Ureter (tissue), 1 donor: ENCODE results near the gene FAM163B. TPM values are rescaled to one million over a fixed set of nuclear protein-coding genes. Genes with fewer than 3 reads are reported as not detected.

Experiments
- DNase-seq: peaks from one replicate; pipeline ENCODE4 v3.0.0-alpha.2; 2020; ENCODE audit warnings: low spot score
- total RNA-seq: library from RNA; stranded (reverse); gene quantifications from one replicate; pipeline ENCODE4 v1.2.4, GENCODE V29; 2023
- donor health status: DM: yes; HTN: yes; CAD: no.

The FAM163B gene
- total RNA-seq, 1 donor from 2014 or later = not detected

DNA sequence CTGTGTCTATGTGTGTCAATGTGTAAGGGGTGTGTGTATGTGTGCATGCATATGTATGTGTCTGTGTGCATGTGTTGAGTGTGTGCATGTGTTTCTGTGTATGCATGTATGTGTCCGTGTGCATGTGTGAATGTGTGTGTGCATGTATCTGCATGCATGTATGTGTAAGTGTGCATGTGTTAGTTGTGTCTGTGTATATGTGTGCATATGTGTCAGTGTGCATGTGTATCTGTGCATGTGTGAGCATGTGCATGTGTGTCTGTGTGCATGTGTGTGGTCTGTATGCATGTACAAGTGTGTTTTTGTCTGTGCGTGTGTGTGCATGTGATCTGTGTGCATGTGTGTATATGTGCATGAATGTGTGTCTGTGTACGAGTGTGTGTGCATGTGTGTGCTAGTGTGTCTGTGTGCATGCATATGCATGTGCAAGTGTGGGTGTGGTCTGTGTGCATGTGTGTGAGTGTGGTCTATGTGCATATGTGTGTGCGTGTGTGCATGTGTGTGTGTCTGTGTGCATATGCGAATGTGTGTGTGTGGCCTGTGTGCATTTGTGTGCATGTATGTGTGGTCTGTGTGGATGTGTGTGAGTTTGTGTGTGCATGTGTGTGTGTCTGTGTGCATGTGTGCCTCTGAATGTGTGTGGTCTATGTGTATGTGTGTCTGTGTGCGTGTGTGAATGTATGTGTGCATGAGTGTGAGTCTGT, 9.6 kb downstream of the FAM163B start:
- DNase-seq = no peak

DNA sequence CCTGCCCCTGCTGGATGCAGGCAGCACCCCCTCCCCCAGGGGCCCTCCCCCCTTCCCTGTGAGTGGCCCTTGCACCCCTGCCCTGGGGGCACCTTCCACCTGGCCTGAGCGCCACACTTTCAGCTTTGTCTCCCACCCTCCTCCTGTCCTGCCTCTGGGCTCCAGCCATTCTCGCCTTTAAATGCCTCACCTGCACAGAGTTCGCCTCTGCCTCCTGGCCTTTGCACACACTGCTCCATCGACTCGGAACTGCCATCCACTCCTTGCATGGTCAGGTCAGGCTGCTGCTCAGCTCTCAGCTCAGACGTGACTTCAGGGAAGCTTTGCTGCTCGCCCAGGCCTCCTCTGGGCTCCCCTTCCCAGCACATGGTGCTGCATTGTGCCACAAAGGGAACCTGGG, 10.2 kb downstream of the FAM163B start:
- DNase-seq = no peak

DNA sequence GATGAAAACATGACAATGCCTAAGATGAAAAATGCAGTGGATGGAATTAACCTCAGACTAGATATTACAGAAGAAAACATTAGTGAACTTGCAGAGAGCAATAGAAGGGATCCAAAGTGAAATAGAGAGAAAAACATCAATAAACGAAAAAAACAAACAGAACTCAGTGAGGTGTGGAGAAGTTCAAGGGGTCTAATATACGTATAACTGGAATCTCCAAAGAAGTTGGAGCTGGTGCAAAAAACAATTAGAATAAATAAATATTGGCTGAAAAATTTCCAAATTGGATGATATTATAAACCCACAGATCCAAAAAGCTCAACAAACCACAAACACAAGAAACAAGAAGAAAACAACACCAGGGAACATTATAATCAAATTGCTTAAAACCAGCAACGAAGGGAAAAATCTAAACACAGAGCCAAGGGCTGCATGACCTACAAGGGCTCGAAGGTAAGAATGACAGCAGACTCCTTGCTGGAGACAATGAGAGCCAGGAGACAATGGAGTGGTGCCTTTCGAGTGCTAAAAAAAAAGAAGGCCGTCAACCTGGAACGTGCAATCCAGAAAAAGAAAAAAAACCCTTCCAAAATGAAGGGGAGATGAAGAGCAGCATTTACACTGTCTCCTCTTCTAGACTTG, 11.8 kb downstream of the FAM163B start:
- DNase-seq = no peak

DNA sequence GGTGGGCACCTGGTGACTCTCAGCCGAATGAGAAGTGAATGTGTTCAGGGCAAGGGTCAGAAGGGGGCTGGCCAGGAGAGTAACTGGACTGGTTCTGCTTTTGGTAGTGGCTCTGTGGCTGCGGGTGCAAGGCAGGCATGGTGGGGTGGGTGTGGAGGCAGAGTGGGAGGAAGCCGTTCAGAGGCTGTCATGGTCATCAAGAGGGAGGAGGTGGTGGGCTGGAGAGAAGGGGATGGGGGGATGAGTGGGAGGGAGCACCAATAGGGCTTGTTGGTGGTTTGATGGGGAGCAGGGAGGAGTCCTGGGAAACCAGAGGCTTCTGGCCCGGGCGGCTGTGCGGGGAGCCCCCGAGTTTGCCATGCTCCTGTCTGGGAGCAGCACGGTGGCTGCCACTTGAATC, 13.3 kb downstream of the FAM163B start:
- no peak for DNase-seq

DNA sequence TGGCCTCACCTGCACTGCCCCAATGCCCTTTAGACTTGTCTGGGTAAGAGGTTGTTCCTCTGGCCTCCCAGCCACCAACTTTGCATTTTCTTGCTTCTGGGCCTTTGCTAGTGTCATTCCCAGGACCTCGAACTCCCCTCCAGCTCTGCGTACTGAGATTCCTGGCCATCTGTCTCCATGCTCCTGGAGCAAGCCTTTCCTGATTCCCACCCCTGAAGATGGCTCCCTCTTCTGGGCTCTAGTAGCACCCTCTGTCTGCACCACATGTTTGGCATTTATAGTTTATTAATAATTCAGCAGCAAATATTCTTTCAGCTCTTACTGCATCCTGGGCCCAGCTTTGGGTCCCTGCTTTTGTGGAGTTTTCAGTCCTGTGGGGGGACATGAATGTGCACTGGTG, 14.9 kb downstream of the FAM163B start:
- DNase-seq = no peak

DNA sequence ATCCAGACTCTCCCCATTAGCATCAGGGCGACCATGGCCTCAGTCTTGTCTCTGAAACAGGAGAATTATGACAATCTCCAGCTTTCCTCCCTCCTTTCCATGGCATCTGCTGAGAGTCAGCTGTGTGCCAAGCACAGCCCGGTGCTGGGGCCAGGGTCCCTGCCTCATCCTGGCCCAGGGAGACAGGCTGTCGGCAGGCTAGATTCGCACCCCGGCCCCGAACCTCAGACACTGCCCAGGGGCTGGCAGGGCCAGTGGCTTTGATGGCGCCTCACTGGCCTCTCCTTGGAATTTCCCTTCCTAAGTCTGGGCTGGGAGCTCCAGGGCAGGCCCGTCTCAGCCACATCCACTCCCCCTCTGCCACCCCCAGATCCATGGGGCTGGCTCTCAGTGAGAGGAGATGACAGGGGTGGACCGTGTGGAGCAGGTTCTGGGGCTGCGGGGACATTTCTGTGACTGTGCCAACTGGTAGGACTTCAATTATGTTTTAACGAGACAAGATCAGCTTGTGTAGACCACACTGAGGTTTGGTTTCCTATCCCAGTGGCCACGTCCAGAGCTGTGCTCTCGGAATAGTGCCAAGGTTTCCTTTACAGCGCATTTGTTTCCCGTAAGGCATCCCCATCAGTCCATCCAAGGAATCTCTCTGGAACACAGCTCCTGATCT, 15.5 kb downstream of the FAM163B start:
- DNase-seq = no peak

DNA sequence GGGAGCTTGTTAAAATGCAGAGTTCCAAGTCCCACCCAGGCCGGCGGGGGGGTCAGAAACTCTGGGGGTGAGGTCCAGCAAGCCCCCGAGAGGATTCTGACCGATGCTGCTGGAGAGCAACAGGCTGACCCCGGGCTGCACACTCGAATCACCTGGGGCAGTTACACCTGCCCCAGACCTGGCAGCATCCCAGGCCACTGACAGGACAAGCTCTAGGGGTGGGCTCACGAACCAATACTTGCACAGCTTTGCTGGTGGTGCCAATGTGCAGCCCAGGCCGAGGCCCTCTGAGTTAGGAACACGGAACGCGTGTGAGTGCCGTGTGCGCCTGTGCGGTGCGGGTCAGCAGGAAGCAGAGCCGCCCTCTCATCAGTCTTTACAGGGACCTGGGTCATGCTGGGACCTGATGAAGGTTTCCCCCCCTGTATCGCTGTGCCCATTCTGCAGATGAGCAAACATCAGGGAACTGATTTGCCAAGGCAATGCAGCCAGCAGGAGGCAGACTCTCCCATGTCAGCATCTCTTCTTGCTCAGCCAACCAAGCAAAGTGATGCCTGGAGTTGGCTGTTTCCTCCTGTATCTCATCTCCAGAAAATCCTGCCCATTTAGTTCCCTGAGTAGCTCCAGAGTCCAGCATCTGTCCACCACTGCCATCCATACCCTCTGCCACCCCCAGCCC, 16.3 kb downstream of the FAM163B start:
- no peak for DNase-seq

DNA sequence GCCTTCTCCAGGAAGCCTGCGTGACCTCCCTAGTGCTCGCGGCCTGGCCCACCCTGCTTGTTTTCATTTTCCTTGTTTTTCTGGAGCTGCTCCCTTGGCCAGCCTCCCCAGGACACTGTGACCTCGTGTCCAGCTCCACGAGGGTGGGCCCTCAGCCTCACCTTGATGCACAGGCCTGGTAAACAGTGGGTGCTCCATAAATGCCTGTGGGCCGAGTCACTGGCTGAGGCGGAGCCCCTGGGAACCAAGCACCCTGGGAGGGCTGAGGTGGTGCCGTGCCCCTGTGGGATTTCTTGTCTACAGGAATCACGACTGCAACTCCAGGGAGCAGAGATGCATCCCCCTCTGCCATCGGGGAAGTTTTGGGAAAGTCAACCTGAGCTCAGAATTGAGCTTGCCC, 17.2 kb downstream of the FAM163B start:
- DNase-seq = no peak

DNA sequence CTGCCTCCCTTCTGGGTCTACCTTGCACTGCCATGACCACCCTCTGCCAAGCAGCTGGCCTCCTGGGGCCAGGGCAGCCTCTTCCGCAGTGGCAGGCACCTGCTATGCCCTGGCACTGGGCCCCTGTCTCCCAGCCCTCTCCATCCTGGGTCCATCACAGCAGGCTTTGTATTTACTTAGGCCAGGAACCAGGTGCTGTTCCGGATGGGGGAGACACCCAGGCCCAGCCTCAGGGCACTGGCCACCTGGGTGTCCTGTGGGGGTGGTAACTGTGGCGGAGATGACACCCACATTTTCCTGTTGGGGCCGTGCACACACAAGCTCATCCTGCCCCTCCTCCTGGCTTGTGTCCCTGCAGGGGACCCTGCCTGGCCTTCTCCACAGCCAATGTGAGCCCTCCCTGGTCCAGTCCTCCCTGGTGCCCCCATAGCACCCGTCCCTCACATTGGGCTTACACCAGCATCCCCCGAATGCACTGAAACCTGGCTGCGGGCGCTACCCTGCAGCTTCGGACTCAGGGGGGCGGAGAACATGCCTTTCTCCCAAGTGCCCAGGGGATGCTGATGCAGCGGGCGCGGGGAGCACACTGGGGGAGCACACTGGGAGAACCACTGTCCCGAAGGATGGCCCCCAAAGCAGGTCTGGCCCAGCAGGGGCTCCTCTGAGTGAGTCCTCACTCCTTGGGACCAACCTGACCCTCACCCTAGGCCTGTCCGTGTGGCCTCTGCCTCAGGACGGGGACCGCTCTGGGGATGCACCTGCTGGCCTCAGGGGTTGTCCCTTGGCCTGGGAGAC, 17.9 kb downstream of the FAM163B start:
- no peak for DNase-seq

DNA sequence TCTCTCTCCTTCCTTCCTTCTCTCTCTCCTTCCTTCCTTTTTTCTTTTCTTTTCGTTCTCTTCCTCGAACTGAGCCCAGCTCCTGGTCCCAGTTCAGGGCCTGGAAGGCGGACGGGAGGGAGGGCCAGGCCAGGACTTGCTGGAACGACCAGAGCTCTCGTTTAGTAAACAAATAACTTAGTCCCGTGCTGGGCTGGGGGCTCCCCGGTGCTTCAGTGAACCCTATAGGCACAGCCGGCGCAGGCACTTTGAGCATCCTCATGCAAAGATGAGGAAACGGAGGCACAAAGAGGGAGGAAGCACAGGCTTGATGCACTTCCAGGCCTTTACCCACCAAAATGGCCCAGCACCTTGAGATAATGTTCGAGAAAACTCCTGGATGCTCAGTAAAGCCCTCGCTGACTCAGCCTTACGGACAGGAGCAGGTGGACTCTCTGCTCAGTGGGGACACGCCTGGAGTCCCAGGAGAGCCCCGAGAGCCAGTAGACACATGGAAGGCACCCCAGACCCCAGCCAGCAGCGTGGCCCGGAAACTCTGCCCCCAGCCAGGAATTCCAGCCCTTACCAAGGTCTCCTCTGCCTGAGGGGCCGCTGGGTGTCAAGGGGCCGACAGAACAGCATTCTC, 18.8 kb downstream of the FAM163B start:
- DNase-seq = no peak

DNA sequence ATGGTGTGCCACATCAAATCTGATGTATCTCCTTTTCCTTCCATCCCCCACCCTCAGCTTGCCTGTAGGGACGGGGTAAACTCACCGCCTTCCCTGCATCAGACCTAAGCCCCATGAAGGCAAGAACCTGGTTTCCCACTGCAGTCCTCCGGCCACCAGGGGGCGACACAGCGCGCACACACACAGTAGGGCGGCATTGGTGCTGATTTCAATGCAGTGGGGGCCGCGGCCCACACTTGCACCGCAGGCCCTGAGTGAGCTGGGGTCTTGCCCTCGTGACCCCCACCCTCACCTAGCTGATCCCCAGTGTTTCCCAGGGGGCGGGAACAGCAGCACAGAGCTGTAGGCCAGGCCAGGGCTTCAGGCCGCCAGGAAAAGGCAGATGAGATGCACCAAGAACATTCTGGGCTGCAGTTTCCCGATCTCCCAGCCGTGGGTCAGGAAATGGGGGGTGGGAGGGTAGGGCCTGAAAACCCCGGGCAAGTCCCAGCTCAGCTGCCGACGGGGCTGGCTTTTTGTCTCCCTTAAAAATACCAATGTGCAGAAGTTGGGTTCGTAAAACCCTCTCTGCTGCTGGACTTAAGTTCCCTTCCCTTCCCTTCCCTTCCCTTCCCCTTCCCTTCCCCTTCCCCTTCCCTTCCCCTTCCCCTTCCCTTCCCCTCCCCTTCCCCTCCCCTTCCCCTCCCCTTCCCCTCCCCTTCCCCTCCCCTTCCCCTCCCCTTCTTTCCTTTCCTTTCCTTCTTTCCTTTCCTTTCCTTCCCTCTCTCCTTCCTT, 19.5 kb downstream of the FAM163B start:
- no peak for DNase-seq

DNA sequence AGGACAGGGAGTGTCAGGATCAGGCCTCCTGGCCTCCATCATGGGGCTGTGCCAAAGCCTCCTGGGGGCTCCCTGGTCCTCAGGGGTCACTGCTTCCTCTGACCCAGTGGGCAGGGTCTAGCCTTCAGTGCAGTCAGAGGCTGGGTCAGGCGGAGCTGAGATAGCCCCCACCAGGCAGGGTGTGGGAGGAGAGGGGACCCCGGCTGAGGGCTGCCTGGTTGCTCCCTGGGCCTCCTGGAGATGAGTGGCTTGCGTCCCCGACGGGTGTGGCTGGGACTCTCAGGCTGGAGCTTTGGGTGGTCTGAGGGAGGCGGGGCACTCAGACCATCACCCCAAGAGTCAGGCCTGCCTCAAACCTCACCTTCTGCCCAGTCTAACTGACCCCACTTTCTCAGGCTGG, 21.7 kb downstream of the FAM163B start:
- no peak for DNase-seq

DNA sequence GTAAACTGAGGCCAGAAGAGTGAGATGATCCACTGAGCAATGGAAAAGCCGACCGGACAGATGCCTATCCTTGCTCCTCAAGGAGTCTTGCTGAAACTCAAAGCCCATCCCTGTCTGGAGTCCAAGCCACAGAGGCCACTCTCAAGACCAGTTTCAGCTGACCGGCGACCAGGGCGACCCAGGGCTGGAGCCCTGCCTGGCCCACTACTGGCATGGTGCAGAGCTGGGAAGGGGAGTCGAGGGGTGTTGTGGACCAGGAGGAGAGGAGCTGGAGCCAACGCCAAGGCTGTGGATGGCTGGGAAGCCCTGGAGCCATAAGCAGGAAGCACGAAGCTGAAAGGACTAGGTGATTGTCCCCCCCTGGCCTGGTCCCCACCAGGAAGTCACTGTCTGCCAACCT, 22.1 kb downstream of the FAM163B start:
- DNase-seq = no peak

DNA sequence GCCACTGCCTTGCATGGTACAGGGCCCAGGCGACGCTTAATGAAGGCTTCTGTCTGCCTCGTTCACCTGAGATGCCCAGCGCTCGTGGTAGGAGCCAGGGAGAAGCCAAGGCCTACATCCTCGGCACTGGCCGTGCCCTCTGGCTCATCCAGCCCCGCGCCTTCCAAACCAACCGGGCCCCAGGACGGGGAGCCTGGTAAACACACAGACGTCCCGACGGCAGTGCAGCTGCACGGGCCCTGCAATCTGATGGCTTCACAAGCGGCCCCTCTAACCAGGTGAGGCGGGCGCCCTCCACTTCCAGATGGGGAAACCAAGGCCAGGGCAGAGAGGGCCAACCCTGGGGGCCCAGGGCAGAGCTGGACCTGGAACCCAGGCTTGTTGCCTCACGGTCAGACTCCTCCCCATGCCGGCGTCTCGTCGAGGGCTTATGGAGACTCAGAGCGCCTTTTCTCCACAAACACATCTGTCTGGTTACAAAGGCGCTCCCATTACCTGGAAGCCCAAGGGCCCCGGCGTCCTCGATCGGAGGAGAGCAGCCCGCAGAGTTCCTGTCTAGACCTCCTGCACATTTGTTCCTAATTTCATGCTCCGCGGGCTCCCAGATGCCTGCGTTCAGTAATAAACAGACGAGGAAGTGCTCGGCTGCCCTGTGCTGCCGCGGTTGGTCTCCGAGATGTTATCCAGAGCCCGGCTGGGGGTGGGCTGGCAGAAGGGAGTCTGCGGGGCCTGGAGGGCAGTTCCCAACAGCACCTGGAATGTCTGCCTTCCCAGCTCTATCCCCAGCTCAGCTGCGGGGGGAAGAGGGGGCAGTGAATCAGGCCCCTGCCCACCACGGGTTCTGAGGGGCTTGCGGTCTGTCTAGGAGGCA, 23.5 kb downstream of the FAM163B start:
- no peak for DNase-seq

DNA sequence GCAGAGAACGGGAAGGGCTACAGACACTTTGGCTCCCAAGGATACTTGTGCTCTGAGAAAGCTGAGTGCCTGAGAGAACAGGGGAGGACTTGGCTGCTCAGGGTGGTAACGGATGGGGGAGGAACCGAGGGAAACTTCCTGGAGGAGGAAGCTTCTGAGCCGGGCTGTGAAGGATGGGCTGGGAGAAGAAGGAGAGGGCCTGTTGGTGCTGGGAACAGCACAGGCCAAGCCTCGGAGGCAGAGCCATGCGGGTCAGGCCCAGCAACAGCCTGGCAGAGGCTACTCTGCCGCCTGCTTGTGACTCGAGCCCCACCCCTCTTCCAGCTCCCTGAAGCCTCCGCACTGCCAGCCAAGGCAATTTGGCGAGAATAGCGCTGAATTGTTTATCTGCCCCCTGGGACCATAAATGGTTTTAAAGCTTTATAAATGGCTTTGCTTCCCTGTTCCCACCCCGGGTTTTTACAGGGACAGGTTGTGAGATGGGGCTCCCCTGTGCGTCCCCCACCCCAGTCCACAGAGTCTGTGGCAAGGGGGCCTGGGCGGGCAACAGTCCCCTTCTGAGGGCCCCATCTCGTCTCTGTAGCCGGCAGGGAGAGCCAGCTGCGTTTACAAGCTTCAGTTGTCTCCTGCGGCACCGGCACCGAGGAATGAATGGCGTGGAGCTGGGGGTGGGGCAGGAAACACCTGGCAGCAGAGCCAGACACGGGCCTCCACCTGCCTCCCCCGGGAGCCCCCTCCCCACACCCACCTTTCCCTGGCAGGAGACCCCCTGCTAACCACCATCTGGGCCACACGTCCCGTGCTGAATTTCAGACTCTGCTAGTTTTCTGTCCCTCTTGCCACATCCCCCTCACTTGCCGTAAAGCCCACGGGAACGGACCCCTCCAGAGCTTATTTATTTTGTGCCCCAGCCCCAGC, 24.4 kb downstream of the FAM163B start:
- no peak for DNase-seq

DNA sequence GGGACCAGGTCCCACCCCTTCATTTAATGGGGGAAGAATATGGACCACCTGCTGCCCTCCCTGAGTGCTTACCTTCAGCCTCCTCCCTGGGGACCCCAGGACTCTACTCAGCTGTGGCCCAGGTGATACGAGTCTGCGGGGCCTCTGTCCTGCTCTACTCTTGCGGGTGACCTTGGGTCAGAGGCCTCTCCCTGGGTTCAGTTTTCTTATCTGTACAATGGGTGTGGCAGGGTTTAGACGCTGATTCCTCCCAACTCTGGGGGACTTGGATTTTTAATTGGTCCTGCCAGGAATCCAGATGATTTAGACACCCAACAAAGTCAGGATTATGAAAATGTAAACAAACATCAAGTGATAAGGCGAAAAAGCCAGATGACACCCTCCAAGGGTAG, 25.0 kb downstream of the FAM163B start:
- no peak for DNase-seq

DNA sequence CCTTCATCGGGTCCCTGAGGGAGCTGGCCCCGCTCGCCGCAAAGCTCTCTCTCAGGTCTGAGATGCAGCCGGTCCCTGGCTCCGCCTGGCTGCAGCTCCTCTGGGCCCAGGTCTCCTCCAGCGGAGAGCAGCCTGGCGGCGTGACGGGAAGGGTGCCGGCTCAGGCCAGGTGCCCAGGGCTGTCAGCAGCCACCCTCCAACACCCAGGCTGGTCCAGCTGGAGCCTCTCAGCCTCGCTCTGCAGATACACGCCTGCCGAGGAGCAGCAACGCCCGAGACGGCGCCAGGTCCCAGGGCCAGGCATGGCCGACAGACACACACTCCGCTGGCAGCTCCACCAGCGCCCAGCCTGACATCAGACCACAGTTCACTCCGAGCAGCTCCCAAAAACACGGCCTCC, 25.6 kb downstream of the FAM163B start:
- no peak for DNase-seq

DNA sequence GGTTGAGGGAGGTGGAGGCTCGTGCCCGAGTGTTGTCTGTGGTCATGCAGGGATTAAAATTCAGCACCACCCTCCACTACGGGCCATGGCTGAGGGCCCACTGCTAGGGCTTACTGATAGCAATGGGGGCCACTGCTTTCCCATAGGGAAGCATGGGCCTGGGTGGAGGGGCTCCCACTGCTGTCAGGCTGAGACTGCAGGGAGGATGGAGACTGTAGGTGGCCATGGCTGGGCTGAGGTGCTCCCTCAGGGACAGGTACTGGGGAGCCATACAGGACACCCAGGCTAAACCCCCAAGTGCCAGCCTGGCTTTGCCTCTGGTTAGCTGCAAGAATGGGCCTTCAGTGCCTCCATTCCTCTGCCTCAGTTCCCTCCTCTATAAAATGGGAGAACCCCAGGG, 26.1 kb downstream of the FAM163B start:
- no peak for DNase-seq
